Measurements from ENCODE around the gene TAOK2.
"Not testable (repeated sequence)": the region's sequence is repeated elsewhere in the genome, so short reads cannot be mapped to it uniquely, and the experiment has no call there.

The TAOK2 gene

GRCh38 chr16:30004811-30005242 is 31.2 kb downstream of the TAOK2 start:
- no peak for DNase-seq

GRCh38 chr16:30005341-30006094 is 31.9 kb downstream of the TAOK2 start:
- DNase-seq, result no peak

- DNase-seq, result no peak
Observed at GRCh38 chr16:30006095-30006473, 32.4 kb downstream of the TAOK2 start.

GRCh38 chr16:30006659-30007377 is 33.1 kb downstream of the TAOK2 start:
- no peak for DNase-seq

GRCh38 chr16:30007378-30007895 is 33.8 kb downstream of the TAOK2 start:
- no peak for DNase-seq

- DNase-seq, result no peak
Observed at GRCh38 chr16:30009085-30009862, 35.6 kb downstream of the TAOK2 start.

- no peak for DNase-seq
Observed at GRCh38 chr16:30009990-30010843, 36.5 kb downstream of the TAOK2 start.

GRCh38 chr16:30010844-30011713 is 37.4 kb downstream of the TAOK2 start, which contains the start of gene DOC2A:
Gene DOC2A, minus strand, starts transcription at chr16:30011027. Its CDS starts 805 bp downstream, at chr16:30010222.
- DNase-seq, result no peak

GRCh38 chr16:30011714-30012504 is 38.2 kb downstream of the TAOK2 start:
- DNase-seq, result no peak

- DNase-seq, result not testable (repeated sequence)
Observed at GRCh38 chr16:30012598-30012997, 38.9 kb downstream of the TAOK2 start.

GRCh38 chr16:30015450-30015849 is 41.8 kb downstream of the TAOK2 start:
- DNase-seq, result not testable (repeated sequence)

- DNase-seq, result no peak
Observed at GRCh38 chr16:30016555-30017276, 43.0 kb downstream of the TAOK2 start.

- DNase-seq, result no peak
Observed at GRCh38 chr16:30017277-30017656, 43.6 kb downstream of the TAOK2 start.

- DNase-seq, result not testable (repeated sequence)
Observed at GRCh38 chr16:30017937-30018336, 44.3 kb downstream of the TAOK2 start.

GRCh38 chr16:30018731-30019158 is 45.1 kb downstream of the TAOK2 start:
- no peak for DNase-seq

GRCh38 chr16:30022887-30023286 is 49.2 kb downstream of the TAOK2 start, which contains the start of gene C16orf92:
Gene C16orf92, plus strand, starts transcription at chr16:30023198. Its CDS starts 143 bp downstream, at chr16:30023341.
- no peak for DNase-seq

- DNase-seq, result no peak
Observed at GRCh38 chr16:30023586-30023985, 49.9 kb downstream of the TAOK2 start.

GRCh38 chr16:30024451-30024850 is 50.8 kb downstream of the TAOK2 start:
- no peak for DNase-seq

GRCh38 chr16:30025156-30025555 is 51.5 kb downstream of the TAOK2 start:
- no peak for DNase-seq
